ENCODE data around the gene COQ8A.

COQ8A gene

DNA sequence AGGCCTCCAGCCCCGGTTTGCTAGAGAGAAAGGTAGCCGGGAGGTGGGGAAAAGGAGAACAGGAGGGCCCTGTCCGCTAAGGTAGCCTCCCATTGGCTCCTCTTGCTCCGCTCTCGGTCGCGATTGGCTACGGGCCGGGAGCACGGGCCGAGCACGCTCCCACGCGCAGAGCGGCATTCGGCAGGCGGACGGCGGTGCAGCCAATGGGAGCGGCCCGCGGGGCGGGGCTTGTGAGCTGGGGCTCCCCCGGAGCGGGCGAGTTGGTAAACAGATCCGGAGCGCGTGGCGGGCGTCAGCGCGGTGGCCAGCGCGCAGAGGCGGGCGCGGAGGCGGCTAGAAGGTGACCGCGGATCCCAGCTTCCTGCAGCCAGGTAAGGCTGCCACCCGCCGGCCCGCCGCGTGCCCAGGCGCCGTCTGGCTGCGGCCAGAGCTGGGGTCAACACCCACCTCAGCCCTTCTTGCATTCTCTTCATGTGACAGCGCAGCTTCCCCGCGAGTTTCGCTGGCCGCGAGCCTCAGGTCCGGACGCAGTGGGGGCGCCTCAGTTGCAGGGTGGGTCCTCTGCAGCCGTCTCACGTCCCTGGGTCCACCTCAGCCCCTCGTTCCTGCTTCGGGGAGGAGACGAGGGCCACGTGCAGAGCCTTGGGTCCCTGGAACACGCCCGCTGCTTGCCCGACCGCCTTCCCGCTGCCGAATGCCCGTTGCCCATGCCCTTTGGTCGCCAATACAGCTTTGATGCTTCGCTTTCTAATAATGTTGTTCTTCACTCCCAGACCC lies at the start of gene COQ8A:
COQ8A (plus strand) TSS at position 266 of the 777 bp plus-strand sequence. CDS start 21,092 bp downstream, outside the sequence.
- in situ Hi-C loops (cut with MboI; ENCODE audit: low sequenced_read_pairs), result no loop called here

DNA sequence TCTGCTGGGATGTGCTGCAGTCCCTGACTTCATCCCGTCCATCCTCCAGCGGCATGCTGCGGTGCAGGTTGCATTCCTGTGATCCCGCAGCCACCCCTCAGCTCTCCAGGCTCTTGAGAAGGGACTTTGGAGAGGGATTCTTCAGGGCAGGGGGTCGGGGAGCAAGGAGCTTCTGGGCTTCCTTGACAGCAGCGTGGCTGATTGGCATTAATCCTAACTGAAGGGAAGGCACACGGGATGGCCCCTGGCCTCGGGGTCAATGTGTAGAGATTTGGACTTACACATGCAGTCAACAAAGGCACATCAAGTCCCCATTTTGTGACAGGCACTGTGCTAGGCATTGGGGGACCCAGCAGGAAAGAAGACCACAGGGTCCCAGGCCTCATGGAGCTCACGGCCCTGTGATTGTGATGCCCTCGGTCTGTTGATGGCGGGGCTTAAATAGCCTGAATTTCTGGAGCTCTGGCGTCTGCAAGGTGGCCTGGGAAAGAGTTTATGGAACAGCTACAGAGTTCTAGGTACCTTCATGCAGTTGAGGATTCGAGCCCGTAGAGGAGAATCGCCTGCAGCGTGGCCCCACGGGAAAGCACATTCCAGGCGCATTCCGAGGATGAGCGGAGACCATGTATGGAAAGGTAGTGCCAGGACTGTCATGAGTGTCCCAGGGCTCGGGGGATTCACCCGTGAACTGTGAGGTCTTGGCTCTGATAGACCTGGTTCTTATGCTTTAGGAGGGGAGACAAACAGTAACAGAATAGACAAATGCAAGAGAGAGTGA lies 49.6 kb upstream of the COQ8A start:
- in situ Hi-C loops (cut with MboI; ENCODE audit: low sequenced_read_pairs), result no loop called here

DNA sequence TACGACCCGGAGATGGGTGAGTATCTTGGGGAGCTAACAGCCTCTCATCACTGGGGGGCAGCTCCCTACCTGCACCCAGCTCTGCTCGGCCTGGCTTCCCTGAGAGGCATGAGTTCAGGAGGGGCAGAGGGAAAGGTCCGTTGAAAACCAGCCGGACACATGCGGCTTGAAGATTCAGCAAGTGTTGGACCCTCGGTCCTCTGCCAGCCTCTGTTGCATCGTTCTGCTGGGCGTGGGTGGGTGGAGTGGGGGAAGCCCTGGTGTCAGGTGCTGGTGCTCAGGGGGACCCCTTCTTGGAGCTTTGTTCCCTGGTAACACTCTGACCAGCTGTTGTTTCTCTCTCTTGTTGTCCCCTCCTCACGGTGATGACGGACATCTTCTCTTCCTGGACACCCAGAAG lies 48.7 kb upstream of the COQ8A start:
- in situ Hi-C loops (cut with MboI; ENCODE audit: low sequenced_read_pairs), result no loop called here

DNA sequence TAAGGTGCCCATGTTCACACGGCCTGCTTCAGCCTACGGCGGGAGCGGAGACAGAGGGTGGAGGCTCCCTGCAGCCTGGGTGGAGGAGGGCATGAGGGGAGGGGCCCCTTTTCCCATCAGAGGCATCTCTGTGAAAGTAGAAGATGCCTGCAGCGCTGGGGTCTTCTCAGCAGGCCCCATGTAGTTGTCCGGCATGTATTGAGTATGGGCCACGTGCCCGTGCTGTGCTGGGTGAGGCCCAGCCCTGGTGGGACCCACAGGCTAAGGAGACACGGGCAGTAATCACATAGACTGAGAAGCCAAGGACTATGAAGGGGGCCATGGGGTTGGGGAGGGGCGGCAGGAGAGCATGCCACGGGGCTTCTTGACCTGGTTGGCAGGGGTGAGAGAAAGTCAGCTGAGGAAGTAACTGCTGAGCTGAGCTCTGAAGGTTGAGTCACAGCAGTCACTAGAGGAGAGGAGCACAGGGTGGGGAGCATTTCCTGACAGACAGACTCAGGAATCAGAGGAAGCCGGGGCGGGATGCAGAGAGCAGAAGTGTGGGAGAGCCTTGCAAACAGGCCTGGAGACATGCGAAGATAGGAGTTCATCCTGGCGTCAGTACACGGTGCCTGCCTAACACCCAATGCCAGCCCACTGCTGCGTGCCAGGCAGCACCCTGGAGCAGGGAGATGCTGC lies 48.1 kb upstream of the COQ8A start:
- in situ Hi-C loops (cut with MboI; ENCODE audit: low sequenced_read_pairs), result no loop called here

DNA sequence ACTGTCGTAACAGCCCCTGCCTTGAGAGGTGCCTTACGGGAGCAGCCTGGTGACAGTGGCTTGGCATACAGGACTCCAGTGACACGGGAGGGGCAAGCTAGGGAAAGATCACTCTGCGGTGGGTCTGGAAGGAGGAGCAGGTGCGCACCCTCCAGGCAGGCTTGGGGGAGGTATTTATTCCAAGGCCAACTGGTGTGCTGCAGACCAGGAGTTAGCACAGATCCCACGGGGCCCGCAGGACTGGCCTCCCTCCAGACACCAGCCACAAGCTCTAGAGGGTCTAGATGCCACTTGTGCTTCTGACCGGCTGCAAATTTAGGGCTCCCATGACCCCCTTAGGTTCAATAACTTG lies 47.6 kb upstream of the COQ8A start:
- in situ Hi-C loops (cut with MboI; ENCODE audit: low sequenced_read_pairs), result no loop called here

DNA sequence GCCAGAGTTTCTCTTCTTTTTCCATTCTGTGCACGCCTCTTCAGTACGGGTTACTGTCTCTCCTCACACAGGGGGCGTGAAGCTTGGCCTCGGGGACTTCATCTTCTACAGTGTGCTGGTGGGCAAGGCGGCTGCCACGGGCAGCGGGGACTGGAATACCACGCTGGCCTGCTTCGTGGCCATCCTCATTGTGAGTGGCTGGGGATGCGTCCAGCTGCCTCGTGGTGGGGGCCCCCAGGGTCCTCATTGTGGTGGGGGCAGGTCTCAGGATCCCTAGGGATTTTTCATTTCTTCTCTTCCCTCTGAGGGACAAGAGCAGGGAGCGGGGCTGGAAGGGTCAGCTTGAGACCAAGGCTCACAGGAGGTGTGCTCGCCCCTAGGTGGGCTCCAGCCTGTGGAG lies 46.2 kb upstream of the COQ8A start:
- in situ Hi-C loops (cut with MboI; ENCODE audit: low sequenced_read_pairs), result no loop called here

DNA sequence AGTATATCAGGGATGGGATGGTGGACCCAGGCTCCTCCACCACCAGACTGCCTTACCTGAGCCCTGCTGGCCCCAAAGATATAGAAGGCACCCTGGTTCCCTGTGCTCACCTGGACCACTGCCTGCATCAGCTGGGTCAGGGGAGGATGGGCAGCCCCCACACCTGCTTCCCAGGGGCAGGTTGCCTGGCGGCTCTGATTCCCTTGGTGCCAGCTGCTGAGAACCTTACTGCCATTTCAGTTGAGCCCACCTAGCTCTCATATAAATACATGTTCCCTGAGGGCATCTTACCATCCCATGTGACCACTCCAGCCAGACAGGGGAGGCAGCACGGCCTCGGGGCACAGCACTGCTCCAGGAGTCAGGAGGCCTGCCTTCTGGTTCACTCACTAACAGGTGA lies 45.3 kb upstream of the COQ8A start:
- in situ Hi-C loops (cut with MboI; ENCODE audit: low sequenced_read_pairs), result no loop called here

DNA sequence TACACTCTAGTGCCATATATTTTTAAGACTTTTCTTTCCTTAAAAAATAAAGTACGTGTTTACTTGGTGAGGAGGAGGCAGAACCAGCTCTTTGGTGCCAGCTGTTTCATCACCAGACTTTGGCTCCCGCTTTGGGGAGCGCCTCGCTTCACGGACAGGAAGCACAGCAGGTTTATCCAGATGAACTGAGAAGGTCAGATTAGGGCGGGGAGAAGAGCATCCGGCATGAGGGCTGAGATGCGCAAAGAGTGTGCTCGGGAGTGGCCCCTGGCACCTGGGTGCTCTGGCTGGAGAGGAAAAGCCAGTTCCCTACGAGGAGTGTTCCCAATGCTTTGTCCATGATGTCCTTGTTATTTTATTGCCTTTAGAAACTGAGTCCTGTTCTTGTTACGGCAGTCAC lies 44.5 kb upstream of the COQ8A start:
- in situ Hi-C loops (cut with MboI; ENCODE audit: low sequenced_read_pairs), result no loop called here

DNA sequence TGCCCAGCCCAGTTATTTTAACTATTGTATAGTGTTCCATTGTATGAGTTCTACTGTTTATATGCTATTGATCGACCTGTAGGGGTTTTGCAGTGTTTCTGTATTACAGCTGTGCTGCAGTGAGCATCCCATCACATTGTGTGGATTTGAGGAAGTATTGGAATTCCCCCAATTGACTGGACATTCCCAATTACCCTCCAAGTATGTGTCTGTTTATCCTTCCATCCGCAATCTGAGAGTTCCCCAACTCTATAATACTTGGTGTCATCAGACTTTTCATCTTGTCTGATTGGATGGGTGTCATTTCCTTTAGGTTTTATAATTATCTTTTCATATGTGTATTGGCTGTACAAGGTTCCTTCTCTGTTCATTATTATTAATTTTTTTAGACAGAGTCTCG lies 41.8 kb upstream of the COQ8A start:
- in situ Hi-C loops (cut with MboI; ENCODE audit: low sequenced_read_pairs), result no loop called here

DNA sequence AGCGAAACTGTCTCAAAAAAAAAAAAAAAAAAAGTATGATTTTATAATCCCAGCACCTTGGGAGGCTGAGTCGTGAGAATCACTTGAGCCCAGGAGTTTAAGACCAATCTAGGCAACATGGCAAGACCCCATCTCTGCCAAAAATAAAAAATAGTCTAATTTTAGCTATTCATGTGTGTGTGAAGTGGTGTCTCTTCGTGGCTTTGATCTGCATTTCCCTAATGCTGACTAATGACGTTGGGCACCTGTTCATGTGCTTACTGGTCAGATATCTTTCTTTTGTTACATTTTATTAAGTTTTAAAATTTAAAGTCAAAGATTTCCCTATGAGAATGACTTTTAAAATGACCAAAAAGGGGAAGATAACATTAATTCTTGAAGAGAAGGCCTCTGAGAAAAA lies 38.7 kb upstream of the COQ8A start:
- in situ Hi-C loops (cut with MboI; ENCODE audit: low sequenced_read_pairs), result no loop called here

DNA sequence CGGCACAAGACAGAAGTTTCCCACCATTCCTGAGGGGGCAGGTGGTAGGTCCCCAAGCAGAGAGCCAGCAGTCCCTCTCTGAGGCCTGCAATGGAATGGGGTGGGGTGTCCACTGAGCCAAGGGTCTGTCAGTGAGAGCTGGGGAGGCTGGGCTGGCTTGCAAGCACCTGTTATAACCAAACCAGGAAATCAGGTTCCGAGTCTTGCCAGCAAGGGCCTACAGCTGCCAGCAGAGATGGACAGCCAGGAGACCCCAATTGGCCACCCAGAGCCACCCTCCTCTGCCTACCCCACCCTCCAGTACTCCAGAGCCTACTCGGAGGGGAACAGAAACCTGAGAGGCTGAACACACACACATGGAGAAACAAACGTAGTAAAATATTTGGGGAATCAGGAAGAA lies 37.5 kb upstream of the COQ8A start:
- in situ Hi-C loops (cut with MboI; ENCODE audit: low sequenced_read_pairs), result no loop called here

DNA sequence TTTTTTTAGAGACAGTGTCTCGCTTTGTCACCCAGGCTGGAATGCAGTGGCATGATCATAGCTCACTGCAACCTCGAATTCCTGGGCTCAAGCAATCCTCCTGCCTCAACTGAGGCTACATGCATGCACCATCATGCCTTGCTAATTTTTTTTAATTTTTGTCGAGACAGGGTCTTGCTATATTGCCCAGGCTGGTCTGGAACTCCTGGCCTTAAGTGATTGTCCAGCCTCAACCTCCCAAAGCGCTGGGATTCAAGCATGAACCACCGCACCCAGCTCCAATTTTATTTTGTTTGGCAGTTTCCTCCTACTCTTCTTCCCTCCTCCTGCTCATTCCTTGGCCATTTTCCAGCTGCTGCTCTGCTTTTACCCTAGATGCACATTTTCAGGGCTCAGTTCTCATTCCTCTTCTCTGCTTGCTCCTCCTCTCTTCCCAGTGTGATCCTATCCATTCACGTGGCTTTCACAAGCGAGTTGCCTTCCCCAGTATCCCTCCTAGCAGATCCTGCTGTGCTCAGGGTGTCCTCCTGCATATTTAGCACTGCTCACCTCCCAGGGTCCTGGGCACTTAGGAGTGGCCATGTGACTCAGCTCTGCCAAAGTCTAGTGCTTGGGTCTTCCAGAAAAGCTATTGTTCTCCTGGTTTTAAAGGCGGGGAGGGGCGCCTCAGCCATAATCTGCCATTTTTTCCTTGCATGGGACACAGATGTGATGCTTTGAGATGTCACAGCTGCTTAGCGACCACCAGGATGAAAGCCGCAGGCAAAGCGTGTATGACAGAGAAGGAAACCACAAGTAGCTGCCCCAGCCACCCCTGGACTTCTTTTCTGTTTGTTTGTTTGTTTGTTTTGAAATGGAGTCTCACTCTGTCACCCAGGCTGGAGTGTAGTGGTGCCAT lies 36.0 kb upstream of the COQ8A start:
- in situ Hi-C loops (cut with MboI; ENCODE audit: low sequenced_read_pairs), result no loop called here

DNA sequence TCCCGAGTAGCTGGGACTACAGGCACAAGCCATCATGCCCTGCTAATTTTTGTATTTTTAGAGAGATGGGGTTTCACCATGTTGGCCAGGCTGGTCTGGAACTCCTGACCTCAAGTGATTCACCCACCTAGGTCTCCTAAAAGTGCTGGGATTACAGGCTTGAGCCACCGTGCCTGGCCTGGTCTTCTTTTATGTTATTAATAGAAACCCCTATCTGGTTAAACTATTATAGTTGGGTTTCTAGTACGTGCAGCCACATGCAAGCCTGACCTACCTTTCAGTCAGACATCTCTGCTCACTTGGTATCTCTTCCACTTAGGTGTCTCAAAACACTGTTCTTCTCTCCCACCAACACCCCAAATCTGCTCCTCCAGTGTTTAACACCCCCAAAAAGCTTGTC lies 35.3 kb upstream of the COQ8A start:
- in situ Hi-C loops (cut with MboI; ENCODE audit: low sequenced_read_pairs), result no loop called here

DNA sequence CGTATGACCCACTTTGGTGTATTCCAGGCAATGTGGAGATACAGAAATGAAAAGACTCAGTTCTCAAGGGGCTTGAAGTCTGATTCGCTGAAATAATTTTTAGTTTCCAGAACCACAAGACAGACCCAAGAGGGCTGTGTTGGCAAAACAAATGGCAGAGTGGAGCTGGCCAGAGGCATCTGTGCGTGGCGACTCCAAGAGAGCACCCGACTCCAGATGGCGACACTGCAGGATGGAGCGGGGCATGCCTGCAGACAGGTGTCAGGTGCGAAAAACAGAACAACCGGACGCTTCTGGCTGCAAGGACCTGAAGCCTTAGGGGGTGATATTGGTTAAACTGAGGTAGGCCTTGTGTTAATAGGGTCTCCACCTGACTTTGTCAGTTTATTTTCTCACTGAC lies 31.7 kb upstream of the COQ8A start:
- in situ Hi-C loops (cut with MboI; ENCODE audit: low sequenced_read_pairs), result no loop called here

DNA sequence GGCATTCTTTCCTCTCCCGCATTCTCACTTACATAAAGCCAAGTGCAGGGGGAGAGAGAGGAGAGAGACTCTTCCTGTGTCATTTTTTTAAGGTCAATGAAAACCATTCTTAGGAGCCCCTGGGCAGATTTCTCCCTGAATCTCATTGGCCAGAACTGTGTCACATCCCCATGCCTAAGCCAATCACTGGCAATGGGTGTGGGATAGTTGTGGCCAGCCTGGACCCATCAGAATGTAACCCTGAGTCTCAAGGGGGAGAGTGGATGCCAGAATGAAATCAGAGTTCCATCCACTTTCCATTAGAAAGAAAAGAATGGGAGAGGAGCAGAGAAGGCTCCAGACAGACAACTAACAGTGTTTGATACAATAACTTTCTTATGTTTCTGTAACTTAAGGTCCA lies 31.2 kb upstream of the COQ8A start:
- in situ Hi-C loops (cut with MboI; ENCODE audit: low sequenced_read_pairs), result no loop called here

DNA sequence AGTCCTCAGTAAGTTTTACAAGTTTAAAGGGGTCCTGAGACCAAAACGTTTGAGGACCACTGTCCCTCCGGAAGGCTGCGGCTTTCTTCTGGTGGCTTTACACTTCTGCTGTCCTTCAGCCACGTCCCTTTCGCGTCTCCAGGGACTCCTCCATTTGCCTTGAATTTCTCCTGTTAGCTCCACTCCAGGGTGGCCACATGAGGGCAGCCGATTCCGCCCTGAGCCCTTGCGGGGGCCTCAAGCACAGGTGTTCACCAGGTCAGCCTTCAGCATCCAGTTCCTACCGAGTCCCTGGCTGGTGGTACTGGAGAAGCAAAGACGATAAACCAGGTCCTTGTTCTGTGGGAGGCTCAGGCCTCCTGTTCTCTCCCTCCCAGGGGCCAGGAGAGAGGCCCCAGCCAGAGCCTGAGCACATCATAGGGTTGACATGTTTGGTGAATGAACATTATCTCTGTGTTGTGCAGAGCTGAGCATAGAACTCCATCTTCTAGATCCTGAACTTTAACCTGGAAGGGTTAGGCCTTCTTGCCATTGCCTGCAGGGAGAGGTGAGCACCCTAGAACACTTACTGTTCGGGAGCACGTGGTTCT lies 27.4 kb upstream of the COQ8A start:
- in situ Hi-C loops (cut with MboI; ENCODE audit: low sequenced_read_pairs), result no loop called here

DNA sequence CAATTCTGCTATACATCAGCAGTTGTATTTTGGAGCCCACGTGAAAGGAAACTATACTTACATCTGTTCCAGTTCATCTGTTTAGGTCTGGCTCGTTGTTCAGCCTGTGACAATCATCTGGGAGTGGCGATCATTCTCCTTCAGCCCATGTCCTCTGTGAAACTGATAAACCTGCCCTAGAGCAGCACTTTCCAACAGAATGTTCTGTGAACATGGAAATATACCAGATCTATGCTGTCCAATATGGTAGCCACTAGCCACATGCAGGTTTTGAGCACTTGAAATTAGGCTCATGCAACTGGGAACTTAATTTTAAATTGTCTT lies 24.5 kb upstream of the COQ8A start:
- in situ Hi-C loops (cut with MboI; ENCODE audit: low sequenced_read_pairs), result no loop called here

DNA sequence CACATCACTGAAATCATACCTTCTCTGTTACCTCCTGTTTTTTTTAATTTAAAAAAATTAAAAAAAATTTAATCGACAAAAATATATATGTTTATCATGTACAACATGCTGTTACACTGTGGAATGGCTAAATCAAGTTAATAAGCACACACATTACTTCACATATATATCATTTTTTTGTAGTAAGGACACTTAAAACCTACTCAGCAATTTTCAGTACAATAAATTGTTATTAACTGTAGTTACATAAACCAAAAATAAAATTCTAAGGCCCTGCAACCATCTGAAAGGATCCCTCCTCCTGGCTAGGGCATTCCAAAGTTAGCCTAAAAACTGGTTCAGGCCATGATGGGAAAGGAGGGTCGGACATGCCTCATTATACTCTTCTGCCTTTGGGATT lies 23.6 kb upstream of the COQ8A start:
- in situ Hi-C loops (cut with MboI; ENCODE audit: low sequenced_read_pairs), result no loop called here

DNA sequence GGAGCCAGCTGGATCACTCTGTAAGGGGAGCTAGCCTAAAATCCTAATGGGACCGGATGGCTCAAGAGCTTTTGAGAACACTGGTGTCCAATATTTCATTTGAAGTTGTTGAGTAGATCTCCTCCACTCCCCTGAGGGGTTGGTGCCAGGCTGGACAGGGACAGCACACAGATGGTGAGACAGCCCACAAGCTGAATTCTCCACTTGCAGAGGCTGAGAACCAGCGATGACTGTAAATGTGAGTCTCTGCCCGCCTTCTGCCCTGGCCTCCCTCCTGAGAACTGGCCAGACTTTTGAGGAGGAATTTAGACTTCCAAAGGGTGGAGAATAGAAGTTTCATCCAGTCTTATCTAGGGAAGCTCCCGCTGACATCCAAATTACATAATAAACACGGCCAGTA lies 20.5 kb upstream of the COQ8A start:
- in situ Hi-C loops (cut with MboI; ENCODE audit: low sequenced_read_pairs), result no loop called here

DNA sequence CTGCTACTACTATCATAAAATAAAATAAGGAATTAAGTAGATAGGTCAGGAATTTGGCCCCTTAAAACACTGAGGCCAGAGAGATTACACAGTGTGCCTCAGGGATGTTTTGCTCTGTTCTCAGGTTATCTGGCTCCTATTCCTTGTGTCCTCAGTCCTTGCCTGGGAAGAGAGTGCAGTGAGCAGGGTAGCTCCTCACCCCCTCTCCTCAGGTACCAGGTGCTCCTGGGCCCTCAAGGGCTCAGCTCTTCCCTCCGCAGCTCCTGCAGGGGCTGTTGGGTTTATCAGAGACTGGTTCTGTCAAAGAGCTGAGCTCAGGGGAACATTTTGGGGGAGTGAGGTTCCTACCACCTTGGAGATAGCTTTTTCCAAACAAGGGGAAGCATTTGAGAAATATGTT lies 20.1 kb upstream of the COQ8A start:
- in situ Hi-C loops (cut with MboI; ENCODE audit: low sequenced_read_pairs), result no loop called here

DNA sequence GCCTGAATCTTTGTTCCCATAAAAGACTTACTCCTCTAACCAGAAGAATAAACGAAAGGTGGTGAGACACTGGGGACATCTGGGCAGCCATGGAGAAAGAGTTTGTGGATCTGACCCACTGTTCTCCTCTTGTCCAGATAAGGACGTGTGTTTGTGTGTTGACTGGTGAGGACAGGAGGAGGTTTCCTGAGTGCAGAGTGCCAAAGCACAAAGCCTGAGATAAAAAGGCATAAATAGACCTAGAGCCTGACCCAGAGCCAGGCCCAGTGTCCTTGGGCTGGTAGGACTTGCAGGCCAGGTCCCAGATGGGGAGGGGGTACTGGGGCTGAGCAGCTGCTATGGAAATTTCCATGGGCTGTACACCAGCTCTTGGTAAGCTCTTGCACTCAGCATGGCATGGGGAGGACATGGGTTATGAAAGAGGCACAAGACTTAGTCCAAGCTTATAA lies 19.6 kb upstream of the COQ8A start:
- in situ Hi-C loops (cut with MboI; ENCODE audit: low sequenced_read_pairs), result no loop called here

Measured in hTERT RPE-1 (cell line).